ENCODE measurements around the gene ACR. TPM values are rescaled to one million over a fixed set of nuclear protein-coding genes. Genes with fewer than 3 reads are reported as not detected.

Gene ACR
- total and polyA plus RNA-seq, 10 of the 15 experiments (the other 5 are each of a cell fraction or from before 2014, with no cell fraction given): not detected

GRCh38 chr22:50691521-50691920 is 46.5 kb upstream of the ACR start (continued):
- no peak for TF ChIP-seq PBX3 (IDR thresholded peaks at IDR 0.05; ENCODE audit: insufficient replicate concordance, low read depth, low read length)
- TF ChIP-seq RAD21 (IDR thresholded peaks at IDR 0.05; ENCODE audit: insufficient read depth, low read depth, low read length): peak; percentile 74
- TF ChIP-seq ZBTB40 (IDR thresholded peaks at IDR 0.05; ENCODE audit: borderline replicate concordance): no peak
- TF ChIP-seq RUNX3 (IDR thresholded peaks at IDR 0.05; ENCODE audit: low read length): peak; percentile 78
- no peak for TF ChIP-seq ZNF687 (IDR thresholded peaks at IDR 0.05)
- TF ChIP-seq POLR2AphosphoS5 (IDR thresholded peaks at IDR 0.05; ENCODE audit: low read length): no peak
- TF ChIP-seq SMC3 (IDR thresholded peaks at IDR 0.05; ENCODE audit: borderline replicate concordance, low read length): peak; percentile 66
- TF ChIP-seq E4F1 (IDR thresholded peaks at IDR 0.05; ENCODE audit: borderline replicate concordance, partially characterized antibody): no peak
- TF ChIP-seq BHLHE40 (IDR thresholded peaks at IDR 0.05; ENCODE audit: borderline replicate concordance in 1 of 2, low read depth in 2 of 2, low read length in 1 of 2): no peak
